Measurements from ENCODE around the gene NUP188. TPM values are rescaled to one million over a fixed set of nuclear protein-coding genes. Genes with fewer than 3 reads are reported as not detected.

NUP188 gene
- total and polyA plus RNA-seq, 2 of the 13 experiments (the other 11 are each of a cell fraction or from before 2014, with no cell fraction given), result 28.0 to 38.5 TPM

DNA sequence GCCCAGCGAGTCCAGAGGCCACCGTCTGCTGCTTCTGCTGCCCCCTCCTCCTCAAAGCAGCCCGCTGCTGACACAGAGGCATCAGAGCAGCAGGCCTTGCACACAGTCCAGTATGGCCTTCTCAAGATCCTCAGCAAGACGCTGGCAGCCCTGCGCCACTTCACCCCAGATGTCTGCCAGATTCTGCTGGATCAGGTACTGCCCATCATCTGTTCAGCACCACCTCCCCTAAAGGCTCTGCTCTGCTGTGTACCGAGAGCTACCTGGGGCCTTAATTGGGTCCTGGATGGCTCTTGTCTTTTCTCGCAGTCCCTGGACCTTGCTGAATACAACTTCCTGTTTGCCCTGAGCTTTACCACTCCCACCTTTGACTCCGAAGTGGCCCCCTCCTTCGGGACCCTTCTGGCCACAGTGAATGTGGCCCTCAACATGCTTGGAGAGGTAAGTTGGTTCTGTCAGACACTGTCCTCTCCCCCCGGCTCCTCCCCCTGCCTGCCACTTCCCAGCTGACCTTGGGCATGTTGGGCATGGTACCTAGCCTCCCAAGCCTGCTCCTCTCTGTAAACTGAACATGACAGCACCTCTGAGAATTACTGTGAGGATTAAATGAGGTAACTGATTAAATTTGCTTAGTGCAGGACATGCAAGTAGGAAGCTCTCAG, 58.0 kb downstream of the NUP188 start:
- POLR2A ChIA-PET, result no interaction called here
- Histone ChIP-seq H3K9ac (ENCODE audit: insufficient read depth, low read depth, low read length) (no peak overlapping the region), H3K27ac (ENCODE audit: extremely low read length, insufficient read depth, low read length) (no peak overlapping the region), H3K36me3 (replicated peaks in 1 of 2; ENCODE audit: control insufficient read depth in 1 of 2, insufficient read depth in 2 of 2, low read length in 2 of 2) (peaks cover 33 to 65% of the 10 kb centered on the region in 2 experiments), H3K9me3 (ENCODE audit: low read length) (no peaks in the 10 kb centered on the region), H3K27me3 (ENCODE audit: control insufficient read depth in 1 of 2, insufficient read depth in 2 of 2, low read length in 2 of 2) (no peaks in the 10 kb centered on the region), H4K20me1 (ENCODE audit: insufficient read depth, low read length) (no peaks in the 10 kb centered on the region), H3K4me2 (ENCODE audit: low read depth, low read length) (no peak overlapping the region), H3K4me1 (ENCODE audit: insufficient read depth, low read length) (no peaks in the 10 kb centered on the region), H2AFZ (ENCODE audit: low read length) (no peak overlapping the region), H3K79me2 (ENCODE audit: insufficient read depth, low read length) (no peaks in the 10 kb centered on the region), H3K4me3 (replicated peaks in 1 of 3; ENCODE audit: insufficient read depth in 1 of 3, low read depth in 2 of 3, low read length in 3 of 3) (no peak overlapping the region)
- FAIRE-seq (no peak), DNase-seq (ENCODE audit: low spot score) (no peak), ATAC-seq (no peak)
- intact Hi-C loops (cut with micrococcal nuclease; ENCODE audit: unreplicated experiment), result loop anchor here (10.0 kb wide), 1 partner anchor 151 kb away; no protein-coding TSS in a partner anchor
- TF ChIP-seq AKAP8 (CRISPR knock-in tag; IDR thresholded peaks at IDR 0.05) (0 out of 2 replicates have a peak, but pooled peaks have one; percentile 48), CREM (IDR thresholded peaks at IDR 0.05) (no peak), CREM (CRISPR knock-in tag; IDR thresholded peaks at IDR 0.05) (no peak), RBM22 (optimal IDR thresholded peaks at IDR 0.05; ENCODE audit: low read length) (peak; percentile 76)
- TF ChIP-seq, protein P1, sequence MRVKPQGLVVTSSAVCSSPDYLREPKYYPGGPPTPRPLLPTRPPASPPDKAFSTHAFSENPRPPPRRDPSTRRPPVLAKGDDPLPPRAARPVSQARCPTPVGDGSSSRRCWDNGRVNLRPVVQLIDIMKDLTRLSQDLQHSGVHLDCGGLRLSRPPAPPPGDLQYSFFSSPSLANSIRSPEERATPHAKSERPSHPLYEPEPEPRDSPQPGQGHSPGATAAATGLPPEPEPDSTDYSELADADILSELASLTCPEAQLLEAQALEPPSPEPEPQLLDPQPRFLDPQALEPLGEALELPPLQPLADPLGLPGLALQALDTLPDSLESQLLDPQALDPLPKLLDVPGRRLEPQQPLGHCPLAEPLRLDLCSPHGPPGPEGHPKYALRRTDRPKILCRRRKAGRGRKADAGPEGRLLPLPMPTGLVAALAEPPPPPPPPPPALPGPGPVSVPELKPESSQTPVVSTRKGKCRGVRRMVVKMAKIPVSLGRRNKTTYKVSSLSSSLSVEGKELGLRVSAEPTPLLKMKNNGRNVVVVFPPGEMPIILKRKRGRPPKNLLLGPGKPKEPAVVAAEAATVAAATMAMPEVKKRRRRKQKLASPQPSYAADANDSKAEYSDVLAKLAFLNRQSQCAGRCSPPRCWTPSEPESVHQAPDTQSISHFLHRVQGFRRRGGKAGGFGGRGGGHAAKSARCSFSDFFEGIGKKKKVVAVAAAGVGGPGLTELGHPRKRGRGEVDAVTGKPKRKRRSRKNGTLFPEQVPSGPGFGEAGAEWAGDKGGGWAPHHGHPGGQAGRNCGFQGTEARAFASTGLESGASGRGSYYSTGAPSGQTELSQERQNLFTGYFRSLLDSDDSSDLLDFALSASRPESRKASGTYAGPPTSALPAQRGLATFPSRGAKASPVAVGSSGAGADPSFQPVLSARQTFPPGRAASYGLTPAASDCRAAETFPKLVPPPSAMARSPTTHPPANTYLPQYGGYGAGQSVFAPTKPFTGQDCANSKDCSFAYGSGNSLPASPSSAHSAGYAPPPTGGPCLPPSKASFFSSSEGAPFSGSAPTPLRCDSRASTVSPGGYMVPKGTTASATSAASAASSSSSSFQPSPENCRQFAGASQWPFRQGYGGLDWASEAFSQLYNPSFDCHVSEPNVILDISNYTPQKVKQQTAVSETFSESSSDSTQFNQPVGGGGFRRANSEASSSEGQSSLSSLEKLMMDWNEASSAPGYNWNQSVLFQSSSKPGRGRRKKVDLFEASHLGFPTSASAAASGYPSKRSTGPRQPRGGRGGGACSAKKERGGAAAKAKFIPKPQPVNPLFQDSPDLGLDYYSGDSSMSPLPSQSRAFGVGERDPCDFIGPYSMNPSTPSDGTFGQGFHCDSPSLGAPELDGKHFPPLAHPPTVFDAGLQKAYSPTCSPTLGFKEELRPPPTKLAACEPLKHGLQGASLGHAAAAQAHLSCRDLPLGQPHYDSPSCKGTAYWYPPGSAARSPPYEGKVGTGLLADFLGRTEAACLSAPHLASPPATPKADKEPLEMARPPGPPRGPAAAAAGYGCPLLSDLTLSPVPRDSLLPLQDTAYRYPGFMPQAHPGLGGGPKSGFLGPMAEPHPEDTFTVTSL (CRISPR knock-in tag; IDR thresholded peaks at IDR 0.05; ENCODE audit: borderline replicate concordance), result no peak
- no TSS peak for BruUV-seq (replicated peaks)
- in situ Hi-C loops (cut with HindIII; ENCODE audit: extremely low pct_ligation_motif_present, low pct_unique_long_range_greater_than_20kb), result no loop called here
- CTCF ChIA-PET (ENCODE audit: low intra/inter-chr PET ratio, low total read pairs), result interaction anchor here (1.7 kb wide), 1 partner anchor 154 kb away, joined by 4 read pairs; no protein-coding TSS in a partner anchor
- 93% methylated on average over 9 of the region's 10 CpGs for WGBS (ENCODE audit: low lambda C conversion rate)

Measured in HepG2 (cell line).